ENCODE data around the gene PTPRD.

PTPRD gene

DNA sequence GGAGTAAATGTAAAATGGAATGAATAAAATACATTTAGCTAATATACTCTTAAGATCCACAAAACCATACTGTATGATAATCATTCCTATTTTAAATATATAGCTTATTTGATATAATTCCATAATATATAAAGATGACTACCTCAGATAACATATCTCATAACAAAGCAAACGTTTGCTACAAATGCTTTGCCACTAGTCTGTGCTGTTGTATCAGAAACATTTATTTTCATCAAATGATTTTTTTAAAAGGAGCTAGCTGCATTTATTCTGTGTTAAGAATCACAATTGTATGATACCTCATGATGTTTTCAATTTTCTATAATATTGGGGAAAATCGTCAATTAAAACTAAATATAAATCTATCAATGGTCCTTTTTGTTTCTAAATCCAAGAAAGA is 567.2 kb downstream of the PTPRD start:
- no peak for DNase-seq

DNA sequence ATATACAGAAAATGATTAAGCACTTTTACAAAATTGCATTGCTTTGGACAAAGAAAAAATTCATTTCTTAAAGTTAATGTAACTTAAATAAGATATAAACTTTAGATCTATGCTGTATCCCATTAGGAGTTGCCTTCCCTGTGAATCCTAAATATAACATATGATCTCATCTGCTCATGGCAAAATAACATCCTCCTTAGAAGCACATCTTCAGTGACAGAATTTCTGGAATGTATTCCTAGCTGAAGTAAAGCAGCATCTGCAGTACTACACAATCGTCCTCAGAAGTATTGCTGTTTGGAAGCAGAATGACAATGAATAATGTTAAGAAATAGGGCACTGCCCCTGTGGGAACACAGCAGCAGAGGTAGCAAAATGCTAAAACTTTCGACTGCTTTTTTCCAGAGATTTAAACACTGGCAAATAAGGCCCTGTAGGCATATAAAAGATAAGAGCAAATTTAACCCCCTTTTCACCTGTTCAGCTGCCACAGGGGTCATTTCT is 571.0 kb downstream of the PTPRD start:
- no peak for DNase-seq

DNA sequence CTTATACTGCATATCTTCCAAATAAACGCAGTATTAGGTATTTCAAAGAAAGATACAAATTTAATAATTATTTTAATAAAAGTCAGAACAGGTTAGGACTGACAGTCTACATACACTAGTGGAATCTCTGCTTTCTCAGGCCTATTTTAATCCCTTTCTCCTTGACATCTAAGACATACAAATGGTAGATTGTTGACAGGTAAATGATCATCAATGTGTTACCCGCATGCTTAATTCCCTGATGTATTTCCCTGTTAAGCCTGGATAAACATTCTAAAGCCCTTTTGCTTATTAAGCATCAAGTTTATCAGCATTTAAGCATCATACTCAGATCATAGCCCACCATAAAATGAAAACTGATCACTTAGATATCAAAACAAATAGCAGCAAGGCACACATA is 576.7 kb downstream of the PTPRD start:
- DNase-seq: no peak

DNA sequence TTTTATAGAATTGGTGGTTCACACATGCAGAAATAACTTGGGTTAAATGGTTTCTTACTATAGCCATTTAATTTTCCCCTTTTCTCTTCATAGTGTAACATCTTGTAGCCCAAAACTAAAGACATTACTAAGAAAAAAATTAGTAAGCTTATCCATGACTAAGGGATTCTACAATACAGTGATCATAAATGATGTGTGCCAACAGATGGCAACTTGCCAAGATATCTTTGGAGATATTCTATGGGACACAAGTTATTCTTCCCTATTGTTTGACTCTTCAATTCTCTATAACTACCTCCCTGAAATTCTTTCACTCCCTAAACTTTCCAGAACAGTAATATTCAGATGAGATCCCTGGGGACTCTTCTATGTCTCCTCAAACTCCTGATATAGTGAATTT is 580.6 kb downstream of the PTPRD start:
- no peak for DNase-seq

DNA sequence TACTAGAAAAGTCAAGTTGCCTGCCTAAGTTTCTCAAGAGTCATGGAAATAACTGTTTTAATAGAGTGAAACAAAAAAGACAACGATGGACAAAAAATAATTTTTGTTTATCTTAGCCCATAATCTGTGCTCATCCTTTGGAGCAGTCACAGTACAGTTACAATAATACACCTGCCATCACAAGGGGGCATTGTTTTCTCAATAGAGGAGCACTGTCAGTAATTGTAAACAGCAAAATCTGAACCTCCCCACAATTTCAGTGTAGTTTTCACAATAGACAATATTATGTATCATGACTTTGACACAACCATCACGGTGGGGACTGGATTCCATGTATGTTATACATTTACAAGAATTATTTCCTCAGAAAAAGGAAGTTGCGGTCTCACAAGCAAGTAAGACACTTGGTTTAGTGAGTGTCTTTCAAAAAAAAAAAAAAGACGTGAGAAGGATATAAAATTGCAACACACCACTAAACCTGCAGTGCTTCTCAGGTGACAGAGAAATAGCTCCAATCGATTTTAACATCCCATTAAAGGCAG is 586.3 kb downstream of the PTPRD start:
- DNase-seq: no peak

DNA sequence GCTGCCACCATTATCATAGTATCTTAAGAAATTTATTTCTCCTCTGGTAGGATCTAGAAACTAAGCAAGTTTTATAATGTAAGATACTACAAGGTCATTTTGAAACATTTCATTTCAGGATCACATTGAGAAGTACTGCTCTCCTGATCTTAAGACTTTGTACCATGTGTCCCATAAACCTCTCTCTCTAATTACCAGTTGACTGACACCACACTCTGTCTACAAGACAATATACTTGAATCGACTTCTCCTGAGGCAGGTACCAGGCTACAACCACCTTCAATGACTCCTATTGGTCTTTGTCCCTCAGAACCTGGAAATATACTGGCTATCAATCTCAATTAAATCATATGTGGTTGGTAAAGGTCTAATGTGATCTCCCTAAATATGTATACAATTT is 597.0 kb downstream of the PTPRD start:
- no peak for DNase-seq

DNA sequence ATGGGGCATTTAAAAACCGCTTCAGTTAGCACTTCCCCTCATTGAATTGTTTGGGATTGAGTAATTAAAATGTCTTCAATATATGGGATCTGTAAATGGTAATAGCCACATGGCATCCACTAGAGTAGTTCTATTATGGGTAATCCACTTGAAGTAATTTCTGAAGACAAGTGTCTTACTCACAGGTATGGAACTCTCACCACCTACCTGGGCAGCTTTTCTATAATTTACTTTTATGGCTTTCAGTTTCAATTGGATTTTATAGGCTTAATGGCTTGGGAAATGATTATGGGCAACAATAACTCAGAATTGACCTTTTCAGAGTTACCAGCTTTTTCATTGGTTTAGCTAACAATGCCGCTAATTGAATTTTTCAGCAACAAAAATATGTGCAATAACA is 597.9 kb downstream of the PTPRD start:
- DNase-seq: no peak

DNA sequence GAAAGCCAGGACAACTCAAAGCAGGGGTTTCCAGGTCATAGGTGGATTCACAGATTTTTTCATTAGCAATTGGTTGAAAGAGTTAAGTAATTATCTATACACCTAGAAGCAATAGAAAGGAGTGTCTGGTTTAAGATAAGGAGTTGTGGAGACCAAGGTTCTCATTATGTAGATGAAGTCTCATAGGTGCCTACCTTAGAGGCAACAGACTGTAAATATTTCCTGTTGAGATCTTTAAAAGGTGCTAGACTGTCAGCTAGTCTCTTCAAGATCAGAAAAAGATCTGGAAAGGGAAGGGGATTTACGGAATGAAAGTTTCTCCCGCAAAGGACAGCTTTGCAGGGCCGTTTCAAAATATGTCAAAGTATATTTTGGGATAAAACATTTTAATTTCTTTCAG is 603.4 kb downstream of the PTPRD start:
- DNase-seq: no peak

DNA sequence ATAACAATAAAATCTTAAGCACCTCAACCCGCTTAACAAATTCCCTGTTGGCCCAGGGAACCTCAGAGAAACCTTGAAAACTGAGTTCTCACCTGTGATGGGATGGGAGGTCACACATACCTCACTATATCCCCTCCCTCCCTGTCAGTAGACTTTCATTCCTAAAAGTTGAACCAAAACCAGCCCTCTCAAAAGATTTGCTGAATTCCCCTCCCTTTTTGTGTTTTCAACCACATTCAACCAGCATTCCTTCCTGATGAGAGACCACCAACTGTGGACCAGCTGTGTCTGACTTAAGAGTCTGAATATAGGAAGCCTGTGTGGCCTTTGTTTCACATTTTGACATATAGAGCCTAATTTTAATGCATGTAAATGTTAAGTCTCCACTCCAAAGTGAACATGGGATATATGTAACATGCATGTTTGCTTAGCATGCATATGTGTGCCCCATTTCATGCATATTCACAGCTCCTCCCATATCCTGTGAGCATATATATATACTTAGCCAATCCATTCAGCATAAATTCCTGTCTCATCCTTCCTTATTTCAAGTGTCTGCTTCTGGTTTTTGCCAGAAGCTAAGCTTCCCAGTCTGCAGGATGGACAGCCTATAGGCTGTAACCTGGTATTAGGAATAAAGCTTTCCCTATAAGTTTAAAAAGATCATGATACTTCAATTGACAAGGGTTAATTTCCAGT is 604.6 kb downstream of the PTPRD start:
- DNase-seq: no peak

DNA sequence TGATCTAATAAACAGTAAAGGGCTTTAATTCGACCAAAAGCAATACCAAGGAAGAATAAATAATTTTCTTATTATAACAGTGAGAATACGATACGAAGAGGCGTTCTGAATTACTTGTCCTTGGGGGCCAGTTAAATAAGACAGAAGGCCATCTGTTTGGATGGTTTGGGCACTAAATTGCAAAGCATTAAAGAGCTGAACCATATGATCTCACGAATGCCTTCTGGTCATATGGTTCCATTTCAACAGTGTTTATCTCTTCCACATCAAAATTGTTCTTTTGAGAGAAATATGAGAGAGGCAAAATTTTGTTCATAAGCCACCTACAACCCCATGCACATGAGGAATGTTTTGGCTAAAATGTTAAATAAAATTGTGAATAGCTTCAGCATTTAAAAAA is 605.4 kb downstream of the PTPRD start:
- no peak for DNase-seq

DNA sequence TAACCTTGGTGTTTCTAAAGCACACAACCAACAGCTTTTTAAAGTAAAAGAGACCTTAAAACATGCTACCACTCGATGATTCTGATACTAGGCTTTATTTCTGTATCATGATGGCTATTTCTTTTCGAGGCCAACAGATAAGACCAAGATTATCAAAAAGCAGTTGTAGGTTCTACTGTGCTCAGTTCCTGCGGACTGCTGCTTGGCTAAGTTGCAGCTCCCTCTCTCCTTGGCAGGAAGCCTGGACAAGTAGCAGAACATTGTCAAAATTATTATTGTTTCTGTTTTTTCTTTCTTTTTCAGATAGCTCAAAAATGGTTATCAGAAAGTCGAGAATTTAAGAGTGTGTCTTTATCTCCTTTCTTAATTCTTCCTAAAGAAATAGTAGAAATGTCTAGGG is 607.6 kb downstream of the PTPRD start:
- no peak for DNase-seq

DNA sequence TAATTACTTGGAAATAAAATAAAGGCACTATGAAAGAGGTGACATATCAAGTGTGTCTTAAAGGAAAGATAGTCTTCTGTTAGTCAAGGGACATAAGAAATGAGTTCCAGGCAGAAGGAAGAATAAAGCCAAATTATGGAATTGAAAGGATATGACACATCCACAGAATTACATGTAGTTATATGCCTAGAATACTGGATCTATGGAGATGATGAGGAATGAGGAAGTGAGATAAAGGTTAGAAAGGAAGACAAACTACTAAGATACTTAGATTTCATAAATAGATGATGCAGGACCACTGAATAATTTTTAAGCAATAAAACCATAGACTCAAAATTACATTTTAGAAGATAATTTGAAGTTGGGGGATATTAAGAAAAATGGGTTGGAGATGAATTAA is 609.8 kb downstream of the PTPRD start:
- no peak for DNase-seq

DNA sequence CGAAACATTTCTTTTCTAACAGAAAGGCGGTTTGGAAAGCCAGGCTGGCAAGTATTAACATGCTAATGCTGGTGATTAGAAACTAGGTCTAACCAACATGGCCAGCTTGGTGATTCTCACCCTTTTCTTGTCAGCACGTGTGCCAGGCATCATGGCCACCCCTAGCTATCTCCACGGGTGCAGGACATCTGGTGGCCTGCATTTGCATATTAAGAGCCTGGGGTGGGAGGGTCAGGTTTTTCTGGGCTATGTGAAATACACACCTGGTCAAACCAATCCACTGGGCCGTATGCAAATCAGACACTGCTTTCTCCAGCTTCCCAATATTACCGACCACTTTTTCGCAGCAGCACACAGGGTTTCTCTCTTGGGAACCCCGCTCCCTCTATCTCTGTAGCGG is 612.1 kb downstream of the PTPRD start:
- DNase-seq: no peak

DNA sequence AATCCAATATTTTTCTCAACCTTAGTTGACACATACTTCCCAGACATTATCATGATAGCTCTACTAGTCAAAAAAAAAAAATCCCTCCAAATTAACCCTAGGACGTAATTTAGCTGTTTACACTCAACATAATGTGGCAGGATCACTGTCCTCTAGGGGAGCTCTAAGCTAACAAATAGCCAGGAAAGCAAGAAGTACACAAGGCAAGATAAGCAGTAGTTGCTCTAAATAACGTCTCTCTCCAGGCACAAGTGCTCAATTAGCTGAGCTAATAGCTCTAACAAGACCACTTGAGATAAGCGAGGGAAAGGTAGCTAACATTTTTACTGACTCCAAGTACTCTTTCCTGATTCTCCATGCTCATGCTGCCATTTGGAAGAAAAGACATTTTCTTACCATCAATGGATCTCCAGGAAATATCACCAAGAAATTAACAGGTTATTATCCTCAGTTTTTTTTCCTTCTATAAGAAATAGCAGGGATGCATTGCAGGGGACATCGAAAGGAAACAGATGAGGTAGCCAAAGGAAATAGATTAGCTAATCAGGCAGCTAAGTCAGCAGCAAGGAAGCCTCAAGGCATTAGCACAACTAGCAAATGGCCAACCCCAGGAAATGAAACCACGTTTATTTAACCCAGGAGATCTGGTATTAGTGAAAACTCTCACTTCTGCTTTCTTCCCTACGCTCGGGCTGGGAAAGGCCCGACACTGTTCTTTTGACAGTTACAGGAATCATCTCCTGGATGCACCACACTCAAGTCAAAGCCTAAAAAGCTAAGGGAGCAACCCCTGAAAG is 614.1 kb downstream of the PTPRD start:
- no peak for DNase-seq

DNA sequence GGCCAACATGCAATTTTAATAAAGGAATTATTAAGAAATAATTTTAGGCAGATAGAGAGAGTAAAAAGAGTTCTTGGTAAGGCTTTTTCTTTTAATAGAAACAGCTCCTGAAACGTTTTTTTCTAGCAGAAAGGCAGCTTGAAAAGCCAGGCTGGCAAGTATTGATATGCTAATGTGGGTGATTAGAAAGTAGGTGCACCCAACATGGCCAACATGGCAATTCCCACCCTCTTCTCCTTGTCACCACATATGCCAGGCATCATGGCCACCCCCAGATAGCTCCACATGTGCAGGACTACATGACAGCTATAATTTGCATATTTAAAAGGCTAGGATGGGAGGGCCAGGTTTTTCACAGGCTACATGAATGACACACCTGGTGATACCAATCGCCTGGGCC is 615.2 kb downstream of the PTPRD start:
- DNase-seq: no peak

DNA sequence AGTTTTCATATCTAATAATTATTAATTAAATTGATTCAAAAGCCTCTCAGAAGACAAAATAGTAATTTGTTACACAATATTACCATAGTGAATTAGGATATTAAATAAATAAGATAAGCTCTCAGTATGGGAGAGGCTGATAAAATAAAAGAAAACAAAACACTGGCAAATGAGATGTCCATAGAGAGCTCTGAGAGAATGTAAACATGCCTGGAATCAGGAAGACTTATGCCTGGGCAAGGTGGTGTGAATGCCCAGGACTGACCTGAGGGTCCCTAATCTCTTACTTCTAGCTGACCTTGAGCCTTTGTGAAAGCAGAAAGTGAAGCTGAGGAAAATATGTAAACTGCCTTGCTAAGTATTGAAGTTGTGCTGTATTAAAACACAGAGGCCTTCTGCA is 616.5 kb downstream of the PTPRD start:
- no peak for DNase-seq

DNA sequence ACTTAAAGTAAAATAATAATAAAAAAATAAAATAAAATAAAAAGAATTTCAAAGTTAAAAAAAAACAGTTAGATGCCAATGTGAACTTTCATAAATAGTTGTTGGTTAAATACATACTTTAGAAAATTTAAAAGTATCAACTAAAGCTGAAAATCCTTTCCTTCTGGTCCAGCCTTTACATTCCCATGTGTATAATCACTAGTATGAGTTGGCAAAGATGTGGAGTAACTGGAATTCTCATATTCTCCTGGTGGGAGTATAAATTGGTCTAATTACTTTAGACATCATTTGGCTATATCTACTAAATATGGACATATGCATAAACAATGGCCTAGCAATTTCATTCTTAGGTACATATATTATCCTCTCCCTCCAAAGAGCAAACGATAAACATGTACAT is 619.9 kb downstream of the PTPRD start:
- DNase-seq: no peak

DNA sequence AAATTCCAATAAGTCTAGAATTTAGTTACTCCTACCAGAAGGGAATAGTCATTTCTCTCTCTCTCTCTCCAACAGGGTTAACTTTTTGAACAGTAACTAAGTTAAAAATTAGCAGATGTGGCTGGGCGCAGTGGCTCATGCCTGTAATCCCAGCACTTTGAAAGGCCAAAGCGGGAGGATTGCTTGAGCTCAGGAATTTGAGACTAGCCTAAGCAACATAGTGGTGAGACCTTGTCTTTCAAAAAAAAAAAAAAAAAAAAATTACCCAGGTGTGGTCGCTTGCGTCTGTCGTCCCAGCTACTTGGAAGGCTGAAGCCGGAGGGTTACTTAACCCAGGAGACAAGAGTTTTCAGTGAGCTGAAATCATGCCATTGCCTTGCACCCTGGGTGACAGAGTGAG is 639.7 kb downstream of the PTPRD start:
- DNase-seq: no peak

DNA sequence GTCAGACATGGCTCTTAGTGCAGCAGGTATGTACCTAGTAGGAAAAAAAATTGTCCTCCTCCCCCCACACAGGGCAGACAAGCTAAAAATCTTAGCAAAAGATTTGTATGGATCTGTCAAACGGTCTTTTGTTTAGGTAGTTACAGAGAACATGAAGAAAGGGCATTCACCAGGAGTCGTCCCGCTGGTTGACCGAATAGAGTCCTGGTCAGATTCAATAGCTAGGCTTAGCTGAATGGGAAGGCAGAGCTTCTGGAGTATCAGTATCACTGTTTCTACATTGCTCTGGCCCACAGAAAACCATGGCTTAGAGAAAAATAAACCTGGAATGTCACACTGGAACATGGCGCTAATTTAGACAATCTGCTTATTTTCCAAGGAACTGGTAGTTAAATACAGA is 642.3 kb downstream of the PTPRD start:
- DNase-seq: no peak

DNA sequence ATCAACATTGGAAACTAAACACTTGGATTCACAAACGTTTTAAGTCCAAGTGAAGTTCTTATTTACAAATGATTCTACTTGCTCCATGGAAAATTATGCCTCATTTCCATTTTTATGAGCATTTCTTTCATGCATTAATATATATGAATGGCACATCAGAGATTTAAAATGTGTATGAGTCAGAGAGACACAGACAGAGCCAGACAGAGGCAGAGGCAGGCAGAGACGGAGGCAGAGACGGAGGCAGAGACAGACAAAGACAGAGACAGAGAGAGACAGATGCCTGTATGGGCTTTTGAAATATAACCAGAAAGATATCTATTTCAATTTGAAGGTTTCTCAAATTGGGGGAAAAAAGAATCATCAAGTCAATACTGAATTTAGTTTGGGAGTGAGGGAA is 649.0 kb downstream of the PTPRD start:
- no peak for DNase-seq

DNA sequence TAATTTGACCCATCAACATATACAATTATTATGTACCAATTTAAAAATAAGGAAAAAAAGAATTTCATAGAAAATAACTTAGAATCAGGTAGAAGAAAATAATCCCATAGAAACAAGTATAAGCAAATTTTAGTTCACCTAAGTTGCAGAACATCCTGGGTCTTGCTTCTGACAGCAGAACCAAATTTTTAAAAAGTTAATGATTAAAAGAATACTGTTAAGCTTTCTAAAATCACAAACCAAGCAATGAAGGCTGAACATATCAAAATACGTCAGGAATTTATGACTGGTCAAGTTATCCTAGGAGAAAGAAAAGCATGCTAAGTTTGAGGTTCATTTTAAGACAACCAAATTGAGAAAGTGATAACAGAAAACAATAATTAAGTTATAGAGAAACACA is 650.9 kb downstream of the PTPRD start:
- no peak for DNase-seq

DNA sequence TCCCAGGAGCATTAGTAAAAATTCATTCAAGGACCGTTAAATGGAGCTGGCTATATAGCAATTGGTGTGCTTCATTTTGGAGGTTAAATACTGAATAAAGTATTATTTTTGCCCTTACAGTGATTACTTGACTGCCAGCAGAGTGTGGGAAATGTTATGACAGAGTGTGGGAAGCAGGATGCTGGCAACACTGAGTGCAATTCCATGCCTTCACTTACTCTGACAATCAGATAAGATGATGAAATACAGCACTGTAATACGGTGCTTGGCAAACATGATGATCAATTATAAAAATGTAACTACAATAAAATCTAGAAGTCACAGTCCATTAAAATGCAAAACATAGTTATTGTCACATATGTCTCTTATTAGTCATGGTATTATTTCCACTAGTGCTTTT is 651.3 kb downstream of the PTPRD start:
- DNase-seq: no peak

DNA sequence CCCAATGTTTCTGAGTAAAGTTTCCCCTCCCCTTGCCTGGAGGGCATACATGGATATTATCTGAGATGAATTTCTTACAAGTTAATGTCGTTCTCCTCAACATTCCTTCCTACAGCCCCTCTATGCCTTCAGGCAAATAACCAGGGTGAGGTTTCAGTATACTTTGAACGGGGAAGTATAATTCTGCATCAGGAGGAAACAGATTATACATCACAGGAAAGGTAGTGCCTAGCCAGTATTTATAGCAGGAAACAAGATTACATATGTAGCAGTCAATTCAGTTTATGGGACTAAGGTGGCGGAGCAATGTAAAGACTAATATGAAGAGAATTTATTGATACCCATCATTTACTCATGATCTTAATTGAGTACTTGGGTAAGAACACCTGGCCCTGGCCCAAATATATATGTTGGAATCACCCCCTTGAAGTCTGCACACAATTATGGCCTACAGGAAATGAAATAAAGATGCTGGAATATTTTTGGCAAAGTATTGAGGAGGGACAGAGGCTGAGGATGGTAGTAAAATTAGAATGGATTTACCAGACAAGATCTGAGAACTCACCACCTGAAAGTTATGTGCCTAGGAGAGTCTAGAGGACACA is 661.1 kb downstream of the PTPRD start:
- DNase-seq: no peak

DNA sequence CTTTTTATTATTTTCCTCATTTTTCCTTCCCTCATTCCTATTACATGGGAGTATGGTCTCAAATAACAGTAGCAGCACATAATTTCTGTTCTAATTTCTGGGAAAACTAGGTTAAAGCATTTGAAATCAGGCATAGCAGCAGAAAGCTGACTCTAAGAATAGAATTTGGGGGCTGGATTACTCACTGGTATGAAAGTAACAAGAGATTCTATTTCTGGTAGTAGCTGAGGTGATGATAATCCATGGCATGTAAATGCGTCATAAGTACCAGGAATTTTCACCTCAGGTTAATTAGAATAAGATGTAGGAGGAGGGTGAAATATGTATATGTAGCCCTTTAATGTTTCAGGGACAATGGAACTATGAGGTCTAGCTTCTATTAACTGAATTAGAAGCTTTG is 662.0 kb downstream of the PTPRD start:
- no peak for DNase-seq

All from cortex of kidney (tissue), 1 donor.